HG03432 (cell line): ENCODE data around the gene DCLRE1C.
"Not testable (repeated sequence)": the region's sequence is repeated elsewhere in the genome, so short reads cannot be mapped to it uniquely, and the experiment has no call there.

Source experiments
- ATAC-seq: cut with Tn5 transposase; IDR thresholded peaks from one replicate; pipeline ENCODE4 v1.9.1; 2021; ENCODE audit warnings: mild to moderate bottlenecking, moderate library complexity; ENCODE audit not compliant: unreplicated experiment

The DCLRE1C gene

GRCh38 chr10:14947268-14947667 is 6.6 kb downstream of the DCLRE1C start:
- no peak for ATAC-seq

- no peak for ATAC-seq
Measured at GRCh38 chr10:14945108-14945507, 8.8 kb downstream of the DCLRE1C start.

- not testable (repeated sequence) for ATAC-seq
Measured at GRCh38 chr10:14942950-14943338, 11.0 kb downstream of the DCLRE1C start.

GRCh38 chr10:14942147-14942949 is 11.5 kb downstream of the DCLRE1C start:
- peak; percentile 90 for ATAC-seq

- ATAC-seq, result not testable (repeated sequence)
Measured at GRCh38 chr10:14938971-14939370, 14.9 kb downstream of the DCLRE1C start.

- no peak for ATAC-seq
Measured at GRCh38 chr10:14936584-14936983, 17.3 kb downstream of the DCLRE1C start.

- ATAC-seq, result no peak
Measured at GRCh38 chr10:14930610-14931009, 23.3 kb downstream of the DCLRE1C start.

GRCh38 chr10:14926722-14927416 is 27.0 kb downstream of the DCLRE1C start:
- ATAC-seq, result peak; percentile 99

- peak; percentile 2 for ATAC-seq
Measured at GRCh38 chr10:14926061-14926470, 27.8 kb downstream of the DCLRE1C start.

- ATAC-seq, result no peak
Measured at GRCh38 chr10:14925268-14925667, 28.6 kb downstream of the DCLRE1C start.

GRCh38 chr10:14924013-14924412 is 29.9 kb downstream of the DCLRE1C start:
- no peak for ATAC-seq

GRCh38 chr10:14918964-14919363 is 34.9 kb downstream of the DCLRE1C start:
- ATAC-seq, result no peak

GRCh38 chr10:14917827-14918226 is 36.1 kb downstream of the DCLRE1C start:
- ATAC-seq, result no peak

GRCh38 chr10:14916600-14916999 is 37.3 kb downstream of the DCLRE1C start:
- no peak for ATAC-seq

GRCh38 chr10:14911801-14912200 is 42.1 kb downstream of the DCLRE1C start:
- no peak for ATAC-seq

- no peak for ATAC-seq
Measured at GRCh38 chr10:14910953-14911352, 42.9 kb downstream of the DCLRE1C start.

- ATAC-seq, result no peak
Measured at GRCh38 chr10:14909101-14909500, 44.8 kb downstream of the DCLRE1C start.

- not testable (repeated sequence) for ATAC-seq
Measured at GRCh38 chr10:14907591-14907990, 46.3 kb downstream of the DCLRE1C start.

- ATAC-seq, result no peak
Measured at GRCh38 chr10:14906765-14907164, 47.1 kb downstream of the DCLRE1C start.

GRCh38 chr10:14905890-14906289 is 48.0 kb downstream of the DCLRE1C start:
- ATAC-seq, result no peak

- no peak for ATAC-seq
Measured at GRCh38 chr10:14904864-14905263, 49.0 kb downstream of the DCLRE1C start.

- ATAC-seq, result no peak
Measured at GRCh38 chr10:14904316-14904732, 49.6 kb downstream of the DCLRE1C start.
